KMS-11 (cell line): ENCODE data around the gene PCDH15.
A peak's percentile ranks its signal among the peaks of the same experiment; 100 is the strongest.

Experiments used
- H2AFZ ChIP-seq: fragments of 200-600 bp; sonication (generic); 2 replicates; pipeline ENCODE4 v1.6.1; 2016; ENCODE audit warnings: antibody characterized with exemption, mixed run types, low read depth
- H3K27ac ChIP-seq: fragments of 200-600 bp; sonication (generic); 2 replicates; pipeline ENCODE4 v1.6.1; 2016; ENCODE audit warnings: mild to moderate bottlenecking, mixed run types
- H3K27me3 ChIP-seq: fragments of 200-600 bp; sonication (generic); 2 replicates; pipeline ENCODE4 v1.6.1; 2017; ENCODE audit warnings: mild to moderate bottlenecking, low read depth, mixed run types, moderate library complexity; ENCODE audit not compliant: insufficient read depth
- H3K36me3 ChIP-seq: fragments of 200-600 bp; sonication (generic); 2 replicates; pipeline ENCODE4 v1.6.1; 2017; ENCODE audit warnings: mild to moderate bottlenecking, mixed run types; ENCODE audit not compliant: insufficient read depth
- H3K4me1 ChIP-seq: fragments of 200-600 bp; sonication (generic); 2 replicates; pipeline ENCODE4 v1.6.1; 2016; ENCODE audit warnings: mild to moderate bottlenecking, low read depth, mixed run types; ENCODE audit not compliant: poor library complexity, severe bottlenecking
- H3K4me2 ChIP-seq: fragments of 200-600 bp; sonication (generic); 2 replicates; pipeline ENCODE4 v1.7.0; 2016; ENCODE audit warnings: mild to moderate bottlenecking, mixed run types
- H3K4me3 ChIP-seq: fragments of 200-600 bp; sonication (generic); IDR thresholded peaks from 2 replicates; pipeline ENCODE4 v1.6.1; 2017; ENCODE audit warnings: low read depth, low read length, mixed read lengths; ENCODE audit not compliant: insufficient read depth
- H3K79me2 ChIP-seq: fragments of 200-600 bp; sonication (generic); 2 replicates; pipeline ENCODE4 v1.6.1; 2016; ENCODE audit warnings: low read depth, mixed run types; ENCODE audit not compliant: insufficient read depth
- H3K9ac ChIP-seq: fragments of 200-600 bp; sonication (generic); 2 replicates; pipeline ENCODE4 v1.6.1; 2016; ENCODE audit warnings: mild to moderate bottlenecking, mixed run types
- H4K20me1 ChIP-seq: fragments of 200-600 bp; sonication (generic); 2 replicates; pipeline ENCODE4 v1.6.1; 2016; ENCODE audit warnings: mild to moderate bottlenecking, mixed run types; ENCODE audit not compliant: insufficient read depth
- CTCF ChIP-seq: fragments of 200-600 bp; sonication (generic); conservative IDR thresholded peaks from 2 replicates; pipeline ENCODE4 v1.6.1; 2017; ENCODE audit warnings: low read depth, mild to moderate bottlenecking, antibody characterized with exemption, low read length, moderate library complexity, mixed read lengths

The PCDH15 gene

GRCh38 chr10:54010337-54010933 is 790.6 kb downstream of the PCDH15 start:
- H3K4me1 ChIP-seq = no peaks in the 10 kb centered on the region
- no peak overlapping the region for H3K27ac ChIP-seq
- no peaks in the 10 kb centered on the region for H4K20me1 ChIP-seq
- H3K36me3 ChIP-seq = no peaks in the 10 kb centered on the region
- no peaks in the 10 kb centered on the region for H3K79me2 ChIP-seq
- H3K4me3 ChIP-seq = no peak overlapping the region
- no peak for TF ChIP-seq CTCF
- no peak overlapping the region for H3K9ac ChIP-seq
- no peak overlapping the region for H2AFZ ChIP-seq
- H3K4me2 ChIP-seq = no peak overlapping the region
- no peaks in the 10 kb centered on the region for H3K27me3 ChIP-seq

GRCh38 chr10:54009672-54010071 is 791.4 kb downstream of the PCDH15 start:
- Histone ChIP-seq H3K27me3 (no peaks in the 10 kb centered on the region), H2AFZ (no peak overlapping the region), H3K79me2 (no peaks in the 10 kb centered on the region), H3K4me3 (no peak overlapping the region), H3K36me3 (no peaks in the 10 kb centered on the region), H3K4me2 (no peak overlapping the region), H3K27ac (no peak overlapping the region), H3K4me1 (no peaks in the 10 kb centered on the region), H4K20me1 (no peaks in the 10 kb centered on the region), H3K9ac (no peak overlapping the region)
- TF ChIP-seq CTCF = no peak

- no peak for TF ChIP-seq CTCF
- no peak overlapping the region for H3K27ac ChIP-seq
- H4K20me1 ChIP-seq = no peaks in the 10 kb centered on the region
- no peak overlapping the region for H3K4me3 ChIP-seq
- no peak overlapping the region for H3K9ac ChIP-seq
- no peaks in the 10 kb centered on the region for H3K79me2 ChIP-seq
- no peaks in the 10 kb centered on the region for H3K27me3 ChIP-seq
- H3K36me3 ChIP-seq = no peaks in the 10 kb centered on the region
- H2AFZ ChIP-seq = no peak overlapping the region
- H3K4me1 ChIP-seq = no peaks in the 10 kb centered on the region
- H3K4me2 ChIP-seq = no peak overlapping the region
These were observed 799.0 kb downstream of the PCDH15 start for GRCh38 chr10:54002077-54002476.

- peak; percentile 42; the same call in 1 of the 2 replicates for TF ChIP-seq CTCF
- H3K9ac ChIP-seq = no peak overlapping the region
- no peaks in the 10 kb centered on the region for H3K36me3 ChIP-seq
- no peak overlapping the region for H3K4me3 ChIP-seq
- H4K20me1 ChIP-seq = no peaks in the 10 kb centered on the region
- no peak overlapping the region for H3K4me2 ChIP-seq
- no peaks in the 10 kb centered on the region for H3K4me1 ChIP-seq
- no peaks in the 10 kb centered on the region for H3K27me3 ChIP-seq
- H3K27ac ChIP-seq = no peak overlapping the region
- no peaks in the 10 kb centered on the region for H3K79me2 ChIP-seq
- no peak overlapping the region for H2AFZ ChIP-seq
These were observed 803.1 kb downstream of the PCDH15 start for GRCh38 chr10:53997953-53998352.
